ENCODE data around the gene SRRM3. TPM values are rescaled to one million over a fixed set of nuclear protein-coding genes. Genes with fewer than 3 reads are reported as not detected.
A peak's percentile ranks its signal among the peaks of the same experiment; 100 is the strongest.
"Not testable (repeated sequence)": the region's sequence is repeated elsewhere in the genome, so short reads cannot be mapped to it uniquely, and the experiment has no call there.

SRRM3 gene, protein sequence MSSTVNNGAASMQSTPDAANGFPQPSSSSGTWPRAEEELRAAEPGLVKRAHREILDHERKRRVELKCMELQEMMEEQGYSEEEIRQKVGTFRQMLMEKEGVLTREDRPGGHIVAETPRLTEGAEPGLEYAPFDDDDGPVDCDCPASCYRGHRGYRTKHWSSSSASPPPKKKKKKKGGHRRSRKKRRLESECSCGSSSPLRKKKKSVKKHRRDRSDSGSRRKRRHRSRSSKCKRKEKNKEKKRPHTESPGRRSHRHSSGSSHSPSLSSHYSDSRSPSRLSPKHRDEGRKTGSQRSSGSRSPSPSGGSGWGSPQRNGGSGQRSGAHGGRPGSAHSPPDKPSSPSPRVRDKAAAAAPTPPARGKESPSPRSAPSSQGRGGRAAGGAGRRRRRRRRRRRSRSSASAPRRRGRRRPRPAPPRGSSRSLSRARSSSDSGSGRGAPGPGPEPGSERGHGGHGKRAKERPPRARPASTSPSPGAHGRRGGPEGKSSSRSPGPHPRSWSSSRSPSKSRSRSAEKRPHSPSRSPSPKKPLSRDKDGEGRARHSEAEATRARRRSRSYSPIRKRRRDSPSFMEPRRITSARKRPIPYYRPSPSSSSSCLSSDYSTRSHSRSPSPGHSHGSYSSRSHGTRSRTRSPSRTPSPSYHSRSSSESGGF
- total RNA-seq, result 1.6 TPM

DNA sequence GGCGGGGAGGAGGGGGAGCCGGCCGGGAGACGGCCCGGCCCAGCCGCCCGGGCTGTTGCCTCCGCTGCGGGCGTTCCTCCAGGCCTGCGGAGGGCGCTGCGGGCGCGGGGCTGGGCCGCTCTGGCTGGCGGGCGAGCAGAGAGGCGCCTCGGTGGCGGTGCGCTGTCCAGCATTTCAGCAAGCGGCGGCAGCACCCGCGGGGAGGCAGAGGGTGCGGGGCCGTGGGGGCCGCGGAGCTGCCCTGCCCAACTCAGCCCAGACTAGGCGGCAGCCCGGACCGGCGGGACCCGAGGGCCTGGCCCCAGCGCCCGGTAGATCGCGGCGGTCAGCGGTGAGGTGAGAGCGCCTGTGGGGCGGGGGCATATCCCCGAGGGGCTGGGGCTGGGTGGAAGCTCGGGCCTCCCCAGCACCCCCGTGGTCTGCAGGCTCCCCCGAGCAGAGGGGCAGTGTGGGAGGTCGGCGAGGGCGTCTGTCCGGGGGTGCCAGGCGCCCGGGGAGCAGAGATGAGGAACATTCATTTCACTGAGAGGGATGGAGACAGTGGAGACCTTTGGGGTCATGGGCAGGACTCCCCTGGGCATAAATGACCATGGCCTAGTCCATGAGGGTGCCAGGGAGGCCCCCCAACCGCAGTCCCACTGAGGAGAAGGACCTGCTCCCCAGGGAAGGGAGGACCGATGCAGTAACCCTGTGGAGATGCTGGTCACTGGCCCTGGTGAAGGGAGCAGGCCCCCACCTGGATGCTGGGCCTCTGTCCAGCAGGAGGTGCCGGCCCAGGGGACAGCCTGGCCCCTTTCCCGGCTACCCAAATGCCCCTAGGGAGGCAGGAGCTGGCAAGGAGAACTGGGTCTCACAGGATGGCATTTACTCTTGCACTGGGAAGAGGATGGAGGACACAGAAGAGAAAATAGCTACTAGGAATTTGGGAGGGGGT lies at the start of gene SRRM3:
Gene SRRM3, plus strand, starts transcription at position 165 of the 934 bp plus-strand sequence. CDS start 33,171 bp downstream, outside the sequence.
- peak; percentile 76 for DNase-seq (ENCODE audit: low spot score)

DNA sequence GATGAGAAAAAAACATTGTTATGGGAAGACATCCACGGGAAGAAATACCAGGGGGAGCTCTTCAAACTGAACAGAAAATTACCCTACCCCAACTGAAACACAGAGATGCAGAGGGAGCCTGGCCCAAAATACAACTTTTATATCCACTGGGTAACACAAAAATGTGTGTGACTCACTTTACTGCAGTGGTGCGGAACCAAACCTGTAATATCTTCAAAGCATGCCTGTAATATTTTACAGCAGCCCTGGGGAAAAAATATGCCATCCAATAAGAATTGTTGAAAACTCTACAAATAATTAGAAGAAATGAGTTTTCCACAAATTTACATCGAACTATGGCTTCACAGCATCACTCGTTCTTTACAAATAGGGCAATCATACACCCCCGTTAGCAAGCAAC lies 49.8 kb upstream of the SRRM3 start:
- no peak for DNase-seq (ENCODE audit: low spot score)

DNA sequence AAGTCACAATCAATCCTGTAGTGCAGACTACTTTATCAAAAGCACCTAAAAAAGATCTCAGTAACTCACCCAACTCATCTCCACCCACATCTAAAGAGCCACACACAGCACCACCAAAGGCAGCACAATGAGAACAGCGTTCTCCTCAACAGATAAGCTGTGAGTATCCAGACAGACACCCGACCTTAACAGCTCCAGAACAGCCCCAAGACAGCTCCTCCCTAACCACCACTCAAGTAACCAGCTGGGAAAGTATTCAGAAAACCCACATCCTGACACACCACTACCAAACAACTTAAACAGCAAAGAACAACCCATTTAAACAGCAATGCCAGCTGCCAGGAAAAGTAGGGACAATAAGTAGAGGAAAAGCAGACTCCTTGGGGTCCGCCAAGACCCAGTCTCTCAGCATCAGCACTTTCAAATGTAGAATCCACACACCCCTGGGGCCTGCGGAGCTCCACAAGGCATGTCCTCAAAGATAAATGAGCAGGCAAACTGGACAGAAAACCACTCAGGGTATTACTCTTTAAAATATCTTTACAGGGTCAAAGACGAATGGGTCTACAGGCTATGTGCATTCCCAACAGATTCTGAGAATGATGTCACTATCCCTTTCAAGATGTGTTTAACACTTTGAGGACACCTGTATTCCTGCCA lies 48.0 kb upstream of the SRRM3 start:
- DNase-seq (ENCODE audit: low spot score), result not testable (repeated sequence)

DNA sequence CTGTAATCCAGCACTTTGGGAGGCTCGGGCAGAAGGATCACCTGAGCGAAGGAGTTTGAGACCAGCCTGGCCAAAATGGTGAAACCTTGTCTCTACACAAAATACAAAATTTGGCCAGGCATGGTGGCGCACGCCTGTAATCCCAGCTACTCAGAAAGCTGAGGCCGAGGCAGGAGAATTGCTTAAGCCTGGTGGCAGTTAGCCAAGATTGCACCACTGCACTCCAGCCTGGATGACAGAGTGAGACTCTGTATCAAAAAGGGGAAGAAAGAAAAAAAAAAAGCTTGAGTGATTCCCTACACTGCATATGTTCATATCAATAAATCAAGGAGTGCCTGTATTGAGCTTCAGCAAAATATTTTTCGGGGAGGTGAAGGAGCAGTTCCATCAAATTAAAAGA lies 45.8 kb upstream of the SRRM3 start:
- peak; percentile 51 for DNase-seq (ENCODE audit: low spot score)

DNA sequence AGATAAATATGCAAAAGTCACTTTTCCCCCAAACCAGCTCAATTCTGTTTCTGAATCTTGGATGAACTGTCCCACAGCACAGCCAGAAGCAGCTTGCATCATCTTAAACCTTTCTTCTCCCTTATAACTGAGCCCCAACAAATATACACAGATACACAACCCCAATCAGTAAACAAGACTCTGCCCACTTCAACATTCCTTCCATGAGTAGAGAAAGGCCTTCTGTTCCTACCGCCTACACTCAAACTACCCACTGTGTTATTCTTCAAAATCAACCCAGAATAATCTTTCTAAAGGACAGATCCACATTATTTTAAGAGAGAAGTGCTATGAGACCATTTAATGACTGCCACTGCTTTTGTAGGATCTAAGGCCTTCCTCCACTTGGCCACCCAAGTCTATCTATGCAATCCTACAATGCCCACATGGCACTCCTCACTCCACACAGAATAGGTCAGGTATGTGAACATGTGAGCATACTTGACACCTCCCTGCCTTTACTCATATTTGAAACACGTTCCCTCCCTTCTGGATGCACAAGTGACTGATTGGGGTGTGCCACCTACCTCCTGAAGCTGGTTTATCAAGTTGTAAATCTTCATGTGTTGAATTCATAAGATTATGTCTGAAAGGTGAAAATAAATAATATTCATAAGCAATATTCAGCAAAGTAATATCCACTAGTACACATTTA lies 44.6 kb upstream of the SRRM3 start:
- not testable (repeated sequence) for DNase-seq (ENCODE audit: low spot score)

DNA sequence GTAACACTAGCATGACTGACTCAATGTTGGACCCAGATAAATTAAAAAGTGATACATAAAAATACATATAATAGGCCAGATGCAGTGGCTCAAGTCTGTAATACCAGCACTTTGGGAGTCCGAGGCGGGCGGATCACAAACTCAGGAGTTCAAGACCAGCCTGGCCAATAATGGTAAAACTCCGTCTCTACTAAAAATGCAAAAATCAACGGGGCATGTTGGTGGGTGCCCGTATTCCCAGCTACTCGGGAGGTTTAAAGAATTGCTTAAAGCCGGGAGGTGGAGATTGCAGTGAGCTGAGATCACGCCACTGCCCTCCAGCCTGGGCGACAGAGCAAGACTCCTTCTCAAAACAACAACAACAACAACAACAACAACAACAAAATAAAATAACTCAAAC lies 43.3 kb upstream of the SRRM3 start:
- not testable (repeated sequence) for DNase-seq (ENCODE audit: low spot score)

DNA sequence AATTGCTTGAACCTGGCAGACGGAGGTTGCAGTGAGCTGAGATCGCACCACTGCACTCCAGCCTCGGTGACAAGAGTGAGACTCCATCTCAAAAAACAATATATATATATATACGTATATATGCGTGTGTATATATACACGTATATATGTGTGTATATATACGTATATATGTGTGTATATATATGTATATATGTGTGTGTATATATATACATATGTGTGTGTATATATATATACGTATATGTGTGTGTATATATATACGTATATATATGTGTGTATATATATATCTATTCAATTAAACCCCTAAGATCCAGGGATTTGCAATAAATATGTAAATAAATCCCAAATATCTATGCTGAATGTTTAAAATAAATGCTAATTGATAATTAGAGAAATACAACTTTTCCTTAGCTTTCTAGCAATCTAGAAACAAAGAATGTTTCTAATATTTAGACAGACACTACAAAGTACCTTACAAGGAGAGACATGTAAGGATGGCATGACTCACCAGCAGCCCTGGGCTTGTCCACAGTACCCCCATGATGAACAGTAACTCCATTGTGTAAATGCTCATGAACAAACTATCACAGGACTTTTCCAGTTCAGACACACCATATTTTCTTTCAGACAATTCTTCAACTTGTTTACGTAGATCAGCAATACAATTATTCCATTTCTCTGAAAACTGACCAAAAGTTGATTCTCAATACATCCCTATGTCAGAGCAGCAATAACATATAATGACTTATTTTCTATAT lies 39.1 kb upstream of the SRRM3 start:
- not testable (repeated sequence) for DNase-seq (ENCODE audit: low spot score)

DNA sequence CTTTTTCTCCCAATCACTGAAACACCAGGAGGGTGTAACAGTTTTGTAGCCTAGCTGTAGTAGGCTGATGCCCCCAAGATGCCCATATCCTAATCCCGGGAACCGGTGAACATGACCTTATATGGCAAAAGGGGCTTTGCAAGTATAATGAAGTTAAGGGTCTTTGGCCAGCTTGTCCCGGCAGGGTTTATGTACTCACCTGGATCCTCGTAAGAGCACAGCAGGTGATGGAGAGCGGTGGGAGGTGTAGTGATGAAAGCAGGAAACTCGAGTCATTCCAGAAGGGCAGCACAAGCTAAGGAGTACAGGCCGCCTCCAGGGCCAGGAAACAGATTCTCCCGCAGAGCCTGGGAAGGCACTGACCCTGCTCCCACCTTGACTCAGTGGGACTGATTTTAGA lies 37.9 kb upstream of the SRRM3 start:
- DNase-seq (ENCODE audit: low spot score), result not testable (repeated sequence)

DNA sequence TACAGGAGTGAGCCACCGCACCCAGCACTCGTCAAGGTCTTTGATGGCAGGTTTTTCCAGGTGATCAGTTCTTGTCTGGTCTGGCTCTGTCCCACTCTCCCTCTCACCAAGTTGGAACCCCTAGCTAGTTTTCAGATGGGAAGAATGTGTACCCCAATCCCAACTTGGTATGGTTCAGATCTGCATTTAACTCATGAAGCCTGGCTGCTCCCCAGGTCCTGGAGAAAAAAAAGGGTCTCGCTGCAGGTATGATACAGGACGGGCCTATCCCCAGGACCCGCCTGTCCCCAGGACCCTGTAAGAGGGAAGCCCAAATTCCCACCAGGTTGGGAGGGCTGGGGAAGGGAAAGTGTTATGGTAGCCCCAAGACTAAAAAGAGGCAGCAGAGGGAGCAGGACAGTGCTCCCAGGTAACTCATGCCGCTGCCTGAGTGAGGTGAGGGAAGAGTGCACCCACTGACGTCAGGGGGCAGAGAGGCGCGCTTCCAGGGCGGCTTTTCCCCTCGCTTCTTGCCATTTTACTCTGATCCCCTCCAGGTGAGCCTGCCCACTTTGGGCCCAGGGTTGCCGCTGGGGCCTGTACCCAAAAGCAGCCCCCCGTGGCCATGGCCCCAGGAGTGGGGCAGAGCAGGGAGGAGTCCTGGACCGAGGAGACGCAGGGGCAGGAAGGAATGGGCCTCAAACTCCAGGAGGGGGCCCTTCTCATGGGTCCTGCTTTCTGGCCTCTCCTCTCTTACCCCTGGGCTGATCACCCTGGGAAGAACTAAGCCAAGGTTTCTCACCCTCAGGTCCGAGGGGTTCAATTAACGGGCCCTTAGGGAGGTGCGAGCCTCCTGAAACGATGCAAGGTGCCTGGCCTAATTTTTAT lies 36.4 kb upstream of the SRRM3 start:
- DNase-seq (ENCODE audit: low spot score), result no peak

DNA sequence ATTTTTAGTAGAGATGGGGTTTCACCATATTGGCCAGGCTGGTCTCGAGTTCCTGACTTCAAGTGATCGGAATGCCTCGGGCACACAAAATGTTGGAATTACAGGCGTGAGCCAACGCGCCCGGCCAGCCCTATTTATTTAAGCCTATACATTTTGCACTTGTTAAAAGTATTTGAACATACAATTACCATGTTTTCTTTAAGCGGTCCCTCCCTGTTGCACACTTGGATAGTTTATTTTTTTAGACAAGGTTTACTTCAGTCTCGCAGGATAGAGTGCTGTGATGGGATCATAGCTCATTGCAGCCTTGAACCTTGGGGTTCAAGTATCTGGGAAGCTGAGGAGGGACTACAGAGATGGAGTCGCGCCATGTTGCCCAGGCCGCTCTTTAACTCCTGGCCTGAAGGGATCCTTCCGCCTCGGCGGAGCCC lies 35.7 kb upstream of the SRRM3 start:
- no peak for DNase-seq (ENCODE audit: low spot score)

DNA sequence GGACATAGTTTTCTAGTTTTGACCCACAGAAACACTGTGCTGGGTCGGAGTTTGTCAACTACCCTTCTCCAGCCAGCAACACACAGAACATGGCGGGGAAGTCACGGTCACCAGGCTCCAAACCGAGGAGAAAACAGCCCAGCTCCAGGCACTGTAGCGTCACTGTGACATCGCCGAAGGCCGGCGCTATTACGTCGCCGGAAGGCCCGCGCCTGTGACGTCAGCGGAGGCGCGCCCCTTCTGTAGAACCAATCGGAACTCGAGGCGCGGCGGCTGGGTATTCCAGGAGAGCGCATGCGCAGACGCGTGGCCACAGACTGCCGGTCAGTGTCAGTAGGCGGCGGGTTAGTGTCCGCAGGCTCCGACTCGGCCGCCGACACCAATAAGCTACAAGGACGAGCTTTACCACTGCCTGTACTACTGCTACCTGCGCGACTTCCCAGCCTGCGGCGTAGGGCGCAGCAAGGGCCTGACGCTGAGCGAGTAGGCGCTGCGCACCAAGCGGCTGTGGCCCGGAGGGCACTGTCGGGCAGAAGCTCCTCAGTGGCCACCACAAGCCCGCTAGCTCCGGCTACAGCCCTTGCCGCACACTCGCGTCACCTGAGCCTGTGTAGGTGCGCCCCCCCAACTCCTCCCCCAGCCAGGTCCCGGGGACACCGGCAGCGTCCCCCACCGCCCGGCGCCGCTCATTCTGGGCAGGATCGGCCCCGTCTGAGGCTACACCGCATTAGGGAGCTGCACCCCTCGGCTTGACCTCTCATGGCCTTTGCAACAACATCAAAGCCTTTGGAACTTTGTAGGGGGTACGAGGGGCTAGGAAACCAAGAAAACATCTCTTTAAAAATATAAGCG lies 35.1 kb upstream of the SRRM3 start:
- peak; percentile 98 for DNase-seq (ENCODE audit: low spot score)

DNA sequence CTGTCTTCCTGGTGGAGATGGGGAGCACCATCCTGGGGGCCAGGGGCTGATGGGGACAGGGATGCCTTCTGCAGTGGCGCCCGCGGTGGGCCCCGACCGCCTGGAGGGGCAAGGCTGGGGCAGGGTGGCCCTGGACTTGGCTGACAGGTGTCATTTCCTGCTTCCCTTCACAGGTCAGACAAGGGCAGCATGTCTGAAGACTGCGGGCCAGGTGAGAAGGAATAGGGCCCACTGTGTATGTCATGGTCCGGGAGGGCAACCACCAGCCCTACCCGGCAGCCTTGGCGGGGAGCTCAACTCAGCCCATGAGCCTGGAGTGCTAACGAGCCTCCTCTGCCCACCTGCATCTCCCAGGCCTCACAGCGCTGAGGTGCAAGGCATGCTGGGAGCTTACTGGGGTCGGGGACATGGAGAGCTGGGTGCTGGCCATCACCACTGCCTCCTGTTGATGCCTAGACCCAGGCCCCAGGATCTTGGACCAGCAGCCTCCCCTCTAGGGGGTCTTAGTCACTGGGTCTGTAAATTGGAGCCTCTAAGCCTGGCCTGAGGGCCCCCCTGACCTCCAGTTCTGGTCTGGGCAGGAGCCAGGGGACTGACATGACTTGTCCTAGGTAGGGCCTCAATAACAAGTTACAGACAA lies 28.0 kb upstream of the SRRM3 start:
- DNase-seq (ENCODE audit: low spot score), result no peak

DNA sequence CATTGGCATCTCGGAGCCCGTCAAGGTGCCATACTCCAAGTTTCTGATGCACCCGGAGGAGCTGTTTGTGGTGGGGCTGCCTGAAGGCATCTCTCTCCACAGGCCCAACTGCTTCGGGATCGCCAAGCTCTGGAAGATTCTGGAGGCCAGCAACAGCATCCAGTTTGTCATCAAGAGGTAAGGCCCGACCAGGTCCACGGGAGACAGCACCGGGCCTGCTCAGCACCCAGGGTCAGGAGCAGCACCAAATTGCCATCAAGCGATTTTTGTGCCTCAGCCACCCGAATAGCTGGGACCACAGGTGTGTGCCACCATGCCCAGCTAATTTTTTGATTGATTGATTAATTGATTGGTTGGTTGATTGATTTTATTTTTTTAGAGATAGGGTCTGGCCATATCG lies 24.7 kb upstream of the SRRM3 start:
- DNase-seq (ENCODE audit: low spot score), result not testable (repeated sequence)

DNA sequence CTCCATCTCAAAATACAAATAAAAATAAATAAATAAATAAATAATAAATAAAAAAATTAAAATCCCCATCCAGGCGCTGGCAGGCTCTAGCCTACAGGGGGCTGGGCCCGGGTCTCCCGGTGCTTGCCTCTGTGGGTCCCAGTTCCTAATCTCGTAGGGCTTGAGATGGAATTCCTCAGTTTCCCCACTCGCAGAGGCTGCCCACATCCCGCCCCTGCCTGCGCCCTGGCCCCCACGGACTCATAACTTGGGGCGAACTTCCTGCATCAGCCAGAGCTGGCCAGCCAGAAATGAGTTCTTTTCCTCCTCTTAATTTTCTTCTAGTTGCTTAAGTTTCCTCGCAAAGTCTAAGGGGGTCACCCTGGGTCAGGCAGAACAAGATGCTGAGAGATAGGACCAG lies 22.0 kb upstream of the SRRM3 start:
- no peak for DNase-seq (ENCODE audit: low spot score)

DNA sequence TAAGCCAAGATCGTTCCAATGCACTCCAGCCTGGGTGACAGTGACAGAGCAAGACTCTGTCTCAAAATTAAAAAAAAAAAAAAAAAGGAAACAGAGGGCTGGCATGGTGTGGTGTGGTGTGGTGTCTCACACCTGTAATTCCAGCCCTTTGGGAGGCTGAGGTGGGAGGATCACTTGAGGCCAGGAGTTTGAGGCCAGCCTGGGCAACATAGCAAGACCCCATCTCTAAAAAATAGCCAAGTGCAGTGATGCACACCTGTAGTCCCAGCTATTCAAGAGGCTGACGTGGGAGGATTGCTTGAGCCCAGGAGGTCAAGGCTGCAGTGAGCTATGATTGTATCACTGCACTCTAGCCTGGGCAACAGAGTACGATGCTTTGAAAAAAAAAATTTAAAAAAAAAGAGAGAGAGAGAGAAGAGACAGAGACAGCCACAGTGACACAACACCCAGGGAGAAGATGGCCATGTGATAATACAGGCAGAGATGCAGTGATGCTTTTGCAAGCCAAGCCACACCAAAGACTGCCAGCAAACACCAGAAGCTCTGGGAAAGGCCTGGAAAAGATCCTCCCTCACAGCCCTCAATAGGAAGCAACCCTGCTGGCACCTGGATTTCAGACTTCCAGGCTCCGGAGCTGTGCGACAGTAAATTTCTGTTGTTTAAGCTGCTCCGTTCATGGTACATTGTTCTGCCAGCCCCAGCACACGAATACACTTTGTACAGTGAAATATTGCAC lies 19.3 kb upstream of the SRRM3 start:
- DNase-seq (ENCODE audit: low spot score), result no peak

DNA sequence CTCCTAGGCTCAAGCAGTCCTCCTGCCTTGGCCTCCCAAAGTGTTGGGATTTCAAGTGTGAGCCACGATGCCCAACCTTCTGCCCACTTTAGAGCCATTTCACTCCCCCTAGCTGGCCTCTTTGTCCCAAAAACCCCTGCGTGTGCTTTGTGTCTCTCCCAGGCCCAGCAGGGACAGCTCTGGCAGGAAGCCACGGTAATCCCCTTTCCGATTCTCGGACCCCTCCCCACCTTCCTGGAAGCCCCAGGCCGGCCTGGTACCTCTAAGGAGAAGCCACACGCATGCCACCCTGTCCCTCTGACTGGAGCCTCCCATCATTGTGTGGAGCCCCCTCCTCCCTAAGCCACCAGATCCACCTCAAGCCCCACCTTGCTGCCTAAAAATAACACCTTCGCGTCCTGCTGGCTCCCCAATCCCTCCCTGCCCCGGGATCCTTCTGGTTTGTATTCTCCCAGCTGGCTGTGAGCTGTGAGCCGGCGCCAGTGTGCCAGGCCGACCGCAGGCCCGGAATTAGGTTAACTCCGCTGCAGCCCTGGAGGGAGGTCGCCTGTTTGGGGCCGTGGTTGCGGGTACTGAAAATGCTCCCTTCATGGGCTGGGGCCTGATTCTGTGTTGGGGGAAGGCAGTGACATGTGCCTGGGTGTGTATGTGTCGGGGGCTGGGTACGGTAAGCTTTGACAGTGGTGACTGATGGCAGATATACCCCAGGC lies 16.4 kb upstream of the SRRM3 start:
- DNase-seq (ENCODE audit: low spot score), result no peak

All from mucosa of gallbladder (tissue), 1 donor.